ENCODE data around the gene CD79A.

Gene CD79A

DNA sequence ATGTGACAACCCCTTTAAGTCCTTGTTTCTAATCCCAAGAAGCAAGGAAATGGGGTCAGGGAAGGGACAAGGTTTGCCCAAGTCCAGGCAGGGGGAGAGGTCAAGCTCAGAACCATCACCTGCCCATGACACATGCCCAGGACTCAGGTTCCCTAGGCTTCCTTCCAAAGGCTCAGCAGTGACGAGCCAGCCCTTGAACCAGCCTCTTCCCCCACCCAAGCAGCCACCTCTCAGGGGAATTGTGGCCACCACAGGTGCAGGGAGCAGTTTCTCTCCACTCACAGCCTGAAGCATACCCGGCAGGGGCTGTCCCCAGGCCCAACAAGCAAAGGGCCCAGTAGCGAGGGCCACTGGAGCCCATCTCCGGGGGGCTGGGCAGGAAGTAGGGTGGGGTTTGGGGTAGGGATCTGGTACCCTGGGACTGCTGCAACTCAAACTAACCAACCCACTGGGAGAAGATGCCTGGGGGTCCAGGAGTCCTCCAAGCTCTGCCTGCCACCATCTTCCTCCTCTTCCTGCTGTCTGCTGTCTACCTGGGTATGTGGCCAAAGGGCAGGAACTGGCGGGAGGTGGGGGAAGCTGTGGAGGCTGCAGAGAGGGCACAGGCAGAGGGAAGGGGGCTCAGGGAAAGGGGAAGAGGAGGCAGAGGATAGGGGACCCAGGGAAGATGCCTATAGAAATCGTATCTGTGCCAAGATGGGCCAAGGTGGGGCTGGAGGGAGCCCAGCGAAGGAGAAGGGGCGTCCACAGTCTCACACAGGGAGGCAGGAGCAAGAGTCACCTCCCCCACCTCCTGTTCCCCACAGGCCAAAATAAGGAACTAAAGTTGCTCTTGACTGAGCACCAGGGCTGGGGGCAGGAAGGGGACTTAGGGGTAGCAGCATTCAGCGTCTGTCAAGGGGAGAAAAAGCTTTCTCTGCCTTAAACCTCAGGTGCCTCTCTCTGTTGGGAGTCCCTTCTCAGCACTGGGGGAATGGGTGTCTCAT, at the start of gene CD79A:
CD79A (plus strand) TSS at position 433 of the 986 bp plus-strand sequence; CDS start at position 459, 26 bp downstream.
- DNase-seq, result no peak

DNA sequence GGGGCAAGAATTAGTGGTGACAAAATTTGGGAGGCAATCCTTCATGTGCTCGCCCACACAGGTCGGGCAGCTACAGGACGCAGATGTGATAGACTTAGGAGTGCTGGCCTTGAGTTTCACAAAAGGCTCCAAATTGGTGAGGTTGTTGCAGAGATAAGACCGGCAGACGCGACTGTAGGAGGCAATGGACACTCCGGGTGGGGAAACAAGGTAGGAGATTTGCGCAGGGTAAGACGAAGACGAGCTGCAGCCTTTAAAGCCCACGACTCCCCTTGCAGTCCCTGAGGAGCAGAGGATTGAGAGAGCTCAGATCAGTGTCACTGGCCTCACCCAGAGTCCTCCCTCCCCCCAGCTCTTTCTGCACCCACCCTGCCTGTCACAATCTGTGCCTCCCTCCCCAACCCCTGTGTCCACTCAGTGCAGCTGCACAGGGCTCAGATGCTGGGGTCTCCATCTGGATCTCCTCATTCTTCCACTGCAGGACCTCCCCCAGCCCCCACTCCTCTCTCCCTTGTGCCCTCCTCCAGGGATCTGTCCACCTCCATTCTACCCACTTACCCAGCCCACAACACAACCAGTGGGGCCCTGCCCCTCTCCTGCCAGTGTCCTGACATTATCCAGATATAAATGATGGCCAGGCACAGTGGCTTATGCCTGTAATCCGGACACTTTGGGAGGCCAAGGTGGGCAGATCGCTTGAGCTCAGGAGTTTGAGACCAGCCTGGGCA, 38.9 kb upstream of the CD79A start:
- DNase-seq, result no peak

DNA sequence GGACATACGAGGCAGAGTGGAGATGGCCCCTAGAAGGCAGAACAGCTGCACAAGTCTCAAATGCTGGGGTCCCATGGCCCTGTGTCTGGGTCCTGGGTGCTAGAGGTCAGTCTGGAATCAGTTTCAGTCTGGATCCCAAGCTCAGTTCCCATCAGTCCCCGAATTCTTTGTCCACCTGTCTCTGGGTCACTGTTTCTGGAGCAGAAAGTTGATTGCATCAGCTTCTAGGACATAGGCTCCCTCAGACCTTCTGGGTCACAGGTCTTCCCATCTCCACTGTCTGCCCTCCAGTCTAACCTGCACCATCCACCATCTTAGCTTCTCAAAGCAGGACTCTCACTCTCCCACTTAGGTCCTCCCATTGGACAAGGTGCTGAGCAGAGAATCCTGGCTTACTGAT, 37.9 kb upstream of the CD79A start:
- no peak for DNase-seq

- no peak for DNase-seq
Measured at GRCh38 chr19:41843371-41843770, 33.7 kb upstream of the CD79A start.

DNA sequence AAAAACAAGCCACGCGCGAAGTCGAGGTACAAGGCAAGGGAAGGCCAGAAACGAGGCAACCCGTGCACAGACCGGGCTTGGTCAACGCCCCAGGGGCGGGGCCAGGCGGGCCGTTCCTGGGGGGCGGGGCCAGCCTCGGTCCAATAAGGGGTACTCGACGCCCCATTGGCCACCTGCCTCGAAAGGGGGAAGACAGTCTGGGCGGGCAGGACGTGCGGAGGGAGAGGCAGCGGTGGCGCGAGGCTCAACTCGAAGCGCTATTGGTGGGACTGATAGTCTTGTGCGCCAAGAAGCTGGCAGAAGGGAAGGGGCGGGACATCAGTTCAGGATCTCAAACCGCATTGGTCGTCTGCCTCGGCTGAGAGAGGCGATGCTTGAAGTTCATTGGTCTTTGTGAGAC, 32.5 kb upstream of the CD79A start, which contains the start of gene LYPD4:
LYPD4 (minus strand) TSS at position 83 of the 400 bp plus-strand sequence. CDS start 5,398 bp downstream, outside the sequence.
- no peak for DNase-seq

GRCh38 chr19:41845001-41845050, 32.3 kb upstream of the CD79A start, which contains the start of gene DMRTC2:
Gene DMRTC2, plus strand, starts transcription at chr19:41845042. Its CDS starts 2,387 bp downstream, at chr19:41847429.
- no peak for DNase-seq

DNA sequence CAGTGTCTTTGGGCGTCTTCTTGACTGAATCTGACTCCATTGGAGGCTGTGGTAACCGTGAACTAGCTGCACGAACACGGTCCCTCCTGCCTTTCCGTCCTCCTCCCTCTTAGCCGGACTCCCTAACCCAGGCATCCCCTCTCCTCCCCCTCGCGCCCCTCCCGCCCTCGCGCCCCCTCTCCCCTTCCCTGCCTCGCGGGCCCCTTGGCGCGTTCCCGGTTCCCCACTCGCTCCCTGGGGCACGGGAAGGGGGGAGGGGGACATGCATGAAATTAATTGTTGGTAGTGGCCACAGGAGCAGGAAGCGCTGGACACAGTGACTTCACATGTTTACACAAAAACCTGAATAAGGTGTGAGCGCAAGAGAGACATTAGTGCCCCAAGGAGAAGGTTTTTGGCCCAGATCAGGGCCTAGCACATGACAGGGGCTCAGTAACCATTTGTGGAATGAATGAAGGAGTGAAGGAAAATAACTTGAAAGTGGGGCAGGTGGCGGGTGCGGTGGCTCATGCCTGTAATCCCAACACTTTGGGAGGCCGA, 32.0 kb upstream of the CD79A start:
- DNase-seq, result no peak

DNA sequence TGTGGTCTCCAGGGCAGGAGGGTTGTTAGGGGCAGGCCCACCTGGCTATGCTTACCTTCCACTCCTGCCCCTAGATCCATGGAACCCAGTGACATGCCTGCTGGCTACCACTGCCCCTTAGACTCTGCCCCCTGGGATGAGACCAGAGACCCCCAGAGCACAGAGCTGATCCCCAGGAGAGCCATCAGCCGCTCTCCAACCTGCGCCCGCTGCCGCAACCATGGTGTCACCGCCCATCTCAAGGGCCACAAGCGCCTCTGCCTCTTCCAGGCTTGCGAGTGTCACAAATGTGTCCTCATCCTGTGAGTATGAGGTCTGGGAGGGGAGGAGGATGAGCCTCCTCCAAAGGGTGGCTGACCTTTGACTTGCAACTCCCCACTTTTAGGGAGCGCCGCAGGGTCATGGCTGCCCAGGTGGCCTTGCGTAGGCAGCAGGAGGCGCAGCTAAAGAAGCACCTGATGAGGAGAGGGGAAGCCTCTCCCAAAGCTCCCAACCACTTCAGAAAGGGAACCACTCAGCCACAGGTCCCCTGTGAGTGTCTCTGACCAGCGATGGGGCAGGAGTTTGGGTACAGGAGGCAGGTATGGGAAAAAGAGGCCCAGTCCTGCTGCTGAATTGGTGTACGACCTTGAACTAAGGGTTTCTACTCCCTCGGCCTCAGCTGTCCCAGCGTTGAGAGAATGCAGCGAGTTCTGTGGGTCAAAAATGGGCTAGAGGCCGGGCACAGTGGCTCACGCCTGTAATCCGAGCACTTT, 29.6 kb upstream of the CD79A start:
- DNase-seq, result no peak

GRCh38 chr19:41848666-41849065, 28.4 kb upstream of the CD79A start:
- DNase-seq, result no peak

DNA sequence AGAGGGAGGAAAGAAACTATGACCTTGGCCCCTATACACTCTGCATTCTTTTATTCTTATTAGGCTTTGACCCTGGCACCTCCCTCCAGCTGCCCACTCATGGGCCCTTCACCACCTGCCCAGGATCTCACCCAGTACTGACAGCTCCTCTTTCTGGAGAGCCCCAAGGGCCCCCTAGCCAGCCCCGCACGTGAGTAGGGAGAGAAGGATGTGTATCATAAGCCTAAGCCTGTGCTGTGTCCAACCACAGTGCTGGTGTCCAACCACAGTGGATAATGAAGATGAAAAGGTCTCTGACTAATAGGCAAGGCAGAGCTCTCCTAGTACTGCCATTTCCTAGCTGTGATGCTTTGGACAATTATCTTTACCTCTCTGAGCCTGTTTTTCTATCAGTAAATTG, 28.0 kb upstream of the CD79A start:
- DNase-seq, result no peak

DNA sequence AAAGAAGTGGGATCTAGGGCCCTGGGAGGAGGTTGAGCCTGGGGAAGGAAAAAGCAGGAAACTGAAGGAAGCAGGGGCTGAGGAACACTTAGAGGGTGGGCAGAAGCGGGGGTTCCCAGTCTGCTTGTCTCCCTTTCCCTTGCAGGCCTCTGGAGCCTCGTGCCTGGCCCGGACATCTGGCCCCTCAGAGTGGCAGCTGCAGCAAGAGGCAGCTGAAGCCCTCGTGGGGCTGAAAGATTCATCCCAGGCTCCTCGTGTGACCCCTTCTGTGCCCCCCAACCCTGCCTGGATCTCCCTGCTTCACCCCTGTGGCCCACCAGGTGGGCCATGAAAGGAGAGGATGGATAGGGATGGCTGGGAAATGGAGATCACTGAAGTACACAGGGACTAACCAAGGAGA, 26.7 kb upstream of the CD79A start:
- DNase-seq, result no peak

- DNase-seq, result no peak
Measured at GRCh38 chr19:41851456-41851855, 25.6 kb upstream of the CD79A start.

DNA sequence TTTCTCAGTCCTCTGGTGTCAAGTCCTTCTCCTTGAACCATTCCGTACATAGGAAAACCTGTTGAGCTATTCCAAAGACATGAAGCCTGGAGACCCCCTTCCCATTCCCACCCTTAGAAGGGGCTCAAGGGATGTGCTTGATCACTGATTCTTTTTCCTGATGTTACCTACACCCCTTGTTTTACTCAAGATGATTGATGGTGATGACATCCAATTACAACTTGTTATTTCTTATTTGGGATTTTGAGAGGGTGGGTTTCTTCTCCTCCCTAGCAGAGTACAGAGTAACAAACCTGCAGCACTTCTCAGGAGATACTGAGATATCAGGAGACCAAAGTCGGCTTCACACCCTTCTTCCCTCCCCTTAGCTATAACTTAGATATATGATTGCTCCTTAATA, 23.7 kb upstream of the CD79A start:
- no peak for DNase-seq

- no peak for DNase-seq
Measured at GRCh38 chr19:41853768-41854167, 23.3 kb upstream of the CD79A start.

DNA sequence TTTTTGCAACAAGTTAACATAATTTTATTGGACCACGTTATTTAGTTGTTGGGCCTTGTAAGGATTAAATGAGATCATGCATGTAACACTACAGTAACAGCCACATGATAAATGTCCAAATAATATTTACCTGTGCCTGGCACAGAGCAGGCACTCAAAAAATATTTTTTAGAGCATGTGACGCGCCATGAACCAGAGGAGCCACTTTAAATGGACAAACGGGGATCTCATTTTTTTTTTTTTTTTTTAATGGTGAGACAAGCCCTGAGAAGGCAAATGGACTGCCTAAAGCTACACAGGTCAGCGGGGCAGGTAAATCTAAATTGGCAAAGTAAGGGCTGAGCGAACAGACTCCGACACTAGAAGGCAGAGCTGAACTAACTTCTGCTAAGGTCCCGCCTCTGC, 17.9 kb upstream of the CD79A start:
- DNase-seq, result no peak

DNA sequence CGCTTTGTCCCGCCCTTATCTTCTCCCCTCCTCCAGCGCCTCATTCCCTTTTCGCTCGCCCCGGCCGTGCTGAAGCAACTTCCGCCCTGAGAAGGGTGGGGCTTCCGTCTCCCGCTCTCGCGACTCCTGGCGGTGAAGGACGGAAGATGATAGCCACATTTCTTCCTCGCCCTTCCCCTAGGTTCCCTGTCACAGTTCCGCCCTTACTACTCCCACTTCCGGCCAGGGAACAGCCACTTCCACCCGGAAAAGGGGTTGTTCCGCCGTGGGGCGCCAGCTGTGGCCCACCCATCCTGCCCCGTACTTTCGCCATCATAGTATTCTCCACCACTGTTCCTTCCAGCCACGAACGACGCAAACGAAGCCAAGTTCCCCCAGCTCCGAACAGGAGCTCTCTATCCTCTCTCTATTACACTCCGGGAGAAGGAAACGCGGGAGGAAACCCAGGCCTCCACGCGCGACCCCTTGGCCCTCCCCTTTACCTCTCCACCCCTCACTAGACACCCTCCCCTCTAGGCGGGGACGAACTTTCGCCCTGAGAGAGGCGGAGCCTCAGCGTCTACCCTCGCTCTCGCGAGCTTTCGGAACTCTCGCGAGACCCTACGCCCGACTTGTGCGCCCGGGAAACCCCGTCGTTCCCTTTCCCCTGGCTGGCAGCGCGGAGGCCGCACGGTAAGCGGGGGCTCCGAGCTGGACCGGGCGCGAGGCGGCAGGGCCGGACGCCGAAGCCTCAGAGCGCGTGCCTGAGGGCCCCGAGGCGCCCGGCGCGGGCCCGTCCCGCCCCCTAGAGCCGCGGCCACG, 17.3 kb upstream of the CD79A start, which contains the start of gene RPS19:
RPS19 (plus strand) TSS at position 638 of the 801 bp plus-strand sequence. CDS start 520 bp downstream, outside the sequence.
- peak; percentile 99 for DNase-seq

- no peak for DNase-seq
Measured at GRCh38 chr19:41860419-41861115, 16.5 kb upstream of the CD79A start.

- DNase-seq, result no peak
Measured at GRCh38 chr19:41861116-41861768, 15.8 kb upstream of the CD79A start.

- no peak for DNase-seq
Measured at GRCh38 chr19:41861846-41862245, 15.2 kb upstream of the CD79A start.

DNA sequence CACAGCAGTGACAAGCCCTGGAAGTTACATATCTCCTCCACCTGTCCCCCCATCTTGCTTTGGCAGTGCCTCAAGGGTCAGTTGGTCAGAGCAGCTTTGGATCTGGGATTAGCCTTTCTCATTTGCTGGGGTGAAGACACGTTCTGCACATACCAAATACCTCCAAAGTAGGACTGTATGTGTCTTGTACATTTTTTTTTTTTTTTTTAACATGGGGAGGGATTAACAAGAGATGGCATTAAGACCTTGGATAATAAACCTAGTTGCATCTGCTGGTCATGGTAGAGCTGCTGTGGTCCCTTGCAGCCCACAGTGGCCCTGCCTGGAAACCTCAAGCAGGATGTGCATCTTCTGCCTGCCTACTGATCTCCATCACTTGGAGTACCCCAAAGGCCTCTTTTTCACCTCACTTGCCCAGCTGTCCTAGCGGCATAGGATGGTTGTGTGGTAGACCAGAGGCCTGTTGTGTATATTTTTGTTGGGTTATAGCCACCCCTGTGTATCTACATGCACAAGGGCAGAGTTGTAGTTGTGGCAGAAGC, 14.6 kb upstream of the CD79A start:
- DNase-seq, result no peak
